Fibroblast of skin of right quadriceps (primary cell): ENCODE data around the gene RNF157.

Source experiments
- DNase-seq: peaks from one replicate; pipeline ENCODE4 v3.0.0-alpha.2; 2013

RNF157 gene

GRCh38 chr17:76154936-76155845 is 85.1 kb downstream of the RNF157 start:
- DNase-seq = no peak

GRCh38 chr17:76154292-76154691 is 86.0 kb downstream of the RNF157 start:
- DNase-seq = no peak

GRCh38 chr17:76153640-76154039 is 86.7 kb downstream of the RNF157 start:
- DNase-seq = no peak

GRCh38 chr17:76153202-76153601 is 87.1 kb downstream of the RNF157 start:
- DNase-seq = no peak

GRCh38 chr17:76152591-76152990 is 87.7 kb downstream of the RNF157 start:
- no peak for DNase-seq

GRCh38 chr17:76151896-76152454 is 88.3 kb downstream of the RNF157 start:
- DNase-seq = no peak

GRCh38 chr17:76150712-76151622 is 89.3 kb downstream of the RNF157 start:
- DNase-seq = no peak

- no peak for DNase-seq
Observed at GRCh38 chr17:76149214-76149613, 91.1 kb downstream of the RNF157 start.

GRCh38 chr17:76148015-76148326 is 92.3 kb downstream of the RNF157 start:
- DNase-seq = no peak

GRCh38 chr17:76147211-76148014 is 92.9 kb downstream of the RNF157 start:
- DNase-seq = peak; percentile 31

- DNase-seq = no peak
Observed at GRCh38 chr17:76146053-76146851, 94.0 kb downstream of the RNF157 start.

- no peak for DNase-seq
Observed at GRCh38 chr17:76145231-76146052, 94.9 kb downstream of the RNF157 start.

GRCh38 chr17:76142585-76143041 is 97.7 kb downstream of the RNF157 start:
- DNase-seq = no peak

- DNase-seq = no peak
Observed at GRCh38 chr17:76142039-76142584, 98.2 kb downstream of the RNF157 start.

- DNase-seq = peak; percentile 73
Observed at GRCh38 chr17:76141212-76142038, 98.9 kb downstream of the RNF157 start, which contains the start of gene FOXJ1. FOXJ1 (minus strand) TSS chr17:76141245; CDS start chr17:76140395, 850 bp downstream.

GRCh38 chr17:76140661-76141211 is 99.6 kb downstream of the RNF157 start:
- no peak for DNase-seq

- no peak for DNase-seq
Observed at GRCh38 chr17:76139801-76140660, 100.3 kb downstream of the RNF157 start.
